NCI-H1436 (cell line): ENCODE results near the gene ARHGAP33.
A peak's percentile ranks its signal among the peaks of the same experiment; 100 is the strongest.

Experiments
- DNase-seq: peaks from one replicate; lab custom pipeline; 2025; lab: John Stamatoyannopoulos, UW

The ARHGAP33 gene

DNA sequence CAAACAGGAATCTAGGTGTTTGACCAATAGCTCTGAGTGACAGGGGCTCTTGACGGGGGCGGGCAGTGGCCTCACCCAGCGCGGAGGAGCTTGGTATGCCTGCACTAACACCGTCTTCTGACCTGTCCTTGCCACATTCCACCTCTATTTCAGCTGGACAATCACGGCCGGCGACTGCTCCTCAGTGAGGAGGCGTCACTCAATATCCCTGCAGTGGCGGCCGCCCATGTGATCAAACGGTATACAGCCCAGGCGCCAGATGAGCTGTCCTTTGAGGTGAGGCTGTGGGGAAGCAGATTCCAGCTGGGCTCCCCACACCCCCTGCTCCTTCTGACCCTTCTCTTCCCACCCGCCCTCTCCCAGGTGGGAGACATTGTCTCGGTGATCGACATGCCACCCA, 4.7 kb downstream of the ARHGAP33 start:
- DNase-seq: no peak

DNA sequence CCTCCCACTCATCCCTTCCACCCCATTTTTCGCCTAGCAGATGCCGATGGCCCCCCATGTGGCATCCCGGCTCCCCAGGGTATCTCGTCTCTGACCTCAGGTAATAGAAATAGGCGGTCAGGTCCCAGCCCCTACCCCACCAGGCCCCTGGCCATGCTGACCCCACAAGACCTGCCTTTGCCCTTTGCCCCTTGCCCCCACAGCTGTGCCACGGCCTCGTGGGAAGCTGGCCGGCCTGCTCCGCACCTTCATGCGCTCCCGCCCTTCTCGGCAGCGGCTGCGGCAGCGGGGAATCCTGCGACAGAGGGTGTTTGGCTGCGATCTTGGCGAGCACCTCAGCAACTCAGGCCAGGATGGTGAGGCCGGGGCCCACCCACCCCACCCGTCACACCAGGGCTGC, 5.4 kb downstream of the ARHGAP33 start:
- DNase-seq: no peak

DNA sequence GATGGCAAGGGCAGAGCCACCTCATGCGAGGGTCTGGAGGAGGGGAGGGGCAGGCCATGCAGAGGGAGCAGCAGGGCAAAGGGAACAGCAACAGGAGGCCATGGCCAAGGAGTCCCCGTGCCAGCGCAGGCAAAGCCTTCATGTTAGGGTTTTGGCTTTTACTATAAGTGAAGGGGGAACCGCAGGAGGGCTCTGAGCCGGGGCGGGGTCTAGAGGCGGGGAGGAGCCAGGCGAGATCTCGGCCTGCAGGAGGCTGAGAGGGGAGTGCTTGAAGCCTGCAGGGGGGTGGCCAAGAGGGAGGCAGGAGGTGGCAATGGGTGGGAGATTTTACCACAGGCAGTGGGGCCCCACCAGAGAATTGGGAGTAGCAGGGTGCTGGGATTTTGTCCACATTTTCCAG, 6.3 kb downstream of the ARHGAP33 start:
- no peak for DNase-seq

DNA sequence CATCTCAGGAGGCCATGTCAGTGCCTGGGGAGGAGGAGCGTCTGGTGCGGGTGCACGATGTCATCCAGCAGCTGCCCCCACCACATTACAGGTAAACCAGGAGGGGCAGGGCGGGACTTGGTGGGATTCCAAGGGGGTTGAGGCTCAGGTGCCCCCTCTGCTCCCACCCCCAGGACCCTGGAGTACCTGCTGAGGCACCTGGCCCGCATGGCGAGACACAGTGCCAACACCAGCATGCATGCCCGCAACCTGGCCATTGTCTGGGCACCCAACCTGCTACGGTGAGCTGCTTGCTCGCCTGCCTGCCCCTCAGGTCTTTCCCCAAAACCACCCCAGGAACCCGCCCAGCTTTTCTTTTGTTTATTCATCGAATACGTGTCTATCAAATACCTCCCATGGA, 7.2 kb downstream of the ARHGAP33 start:
- DNase-seq: no peak

DNA sequence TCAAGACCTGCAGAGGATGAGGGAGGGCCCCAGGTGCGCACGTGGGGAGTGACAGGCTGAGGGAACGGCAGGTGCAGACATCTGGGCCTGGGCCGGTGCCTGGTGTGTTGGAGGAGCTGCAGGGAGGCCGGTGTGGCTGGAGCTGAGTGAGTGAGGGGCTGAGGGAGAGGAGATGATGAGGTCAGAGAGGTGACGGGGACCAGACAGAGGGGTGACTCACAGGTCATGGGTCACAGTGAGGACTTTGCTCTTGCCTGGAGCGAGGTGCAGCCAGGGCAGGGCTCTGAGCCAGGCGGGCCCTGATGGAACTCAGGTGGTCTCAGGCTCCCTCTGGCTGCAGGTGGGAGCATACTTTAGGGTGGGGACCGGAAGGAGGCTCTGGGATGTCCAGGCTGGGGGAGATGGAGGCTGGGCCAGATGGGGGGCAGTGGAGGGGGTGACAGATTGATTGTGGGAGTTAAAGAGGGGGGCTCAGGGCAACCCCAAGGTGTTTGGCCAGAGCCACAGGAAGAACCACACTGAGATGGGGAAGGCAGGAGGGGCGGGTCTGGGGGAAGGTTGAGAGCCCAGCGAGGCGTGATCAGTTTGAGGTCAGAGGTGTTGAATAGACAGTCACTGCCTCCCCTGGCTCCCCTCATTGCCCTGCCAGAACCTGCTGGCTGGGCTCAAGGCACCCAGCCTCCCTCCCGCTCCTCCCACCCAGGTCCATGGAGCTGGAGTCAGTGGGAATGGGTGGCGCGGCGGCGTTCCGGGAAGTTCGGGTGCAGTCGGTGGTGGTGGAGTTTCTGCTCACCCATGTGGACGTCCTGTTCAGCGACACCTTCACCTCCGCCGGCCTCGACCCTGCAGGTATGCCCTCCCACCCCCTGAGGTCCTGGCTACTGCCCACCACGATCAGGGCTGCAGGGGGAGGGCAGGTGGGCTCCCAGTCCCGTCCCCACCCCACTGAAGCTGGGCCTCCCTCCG, 8.4 kb downstream of the ARHGAP33 start:
- DNase-seq: no peak

DNA sequence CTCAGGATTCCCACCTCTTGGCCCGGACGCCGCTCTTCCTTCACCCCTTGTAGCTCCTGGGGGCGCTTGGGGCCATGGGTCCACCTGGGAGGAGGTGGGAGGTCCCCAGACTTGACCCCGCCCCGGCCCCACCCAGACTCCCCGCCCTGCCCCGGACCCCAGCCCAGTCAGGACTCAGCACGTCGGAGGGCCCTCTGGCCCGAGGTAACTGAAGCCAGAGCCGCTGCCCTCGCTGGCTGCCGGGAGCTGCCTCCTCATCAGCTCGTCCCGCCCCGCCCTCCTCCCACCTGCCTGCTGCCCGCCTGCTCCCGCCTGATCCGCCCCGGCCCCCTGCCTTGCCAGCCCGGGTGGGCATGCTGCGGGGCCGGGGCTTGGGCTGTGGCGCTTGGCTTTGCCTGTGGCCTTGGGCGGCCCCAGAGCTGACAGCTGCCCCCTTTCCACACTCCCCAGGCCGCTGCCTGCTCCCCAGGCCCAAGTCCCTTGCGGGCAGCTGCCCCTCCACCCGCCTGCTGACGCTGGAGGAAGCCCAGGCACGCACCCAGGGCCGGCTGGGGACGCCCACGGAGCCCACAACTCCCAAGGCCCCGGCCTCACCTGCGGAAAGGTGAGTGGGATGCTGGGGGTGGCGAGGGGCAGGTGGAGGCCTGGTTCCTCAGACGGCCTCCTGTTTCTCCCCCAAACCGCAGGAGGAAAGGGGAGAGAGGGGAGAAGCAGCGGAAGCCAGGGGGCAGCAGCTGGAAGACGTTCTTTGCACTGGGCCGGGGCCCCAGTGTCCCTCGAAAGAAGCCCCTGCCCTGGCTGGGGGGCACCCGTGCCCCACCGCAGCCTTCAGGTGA, 9.4 kb downstream of the ARHGAP33 start:
- no peak for DNase-seq

DNA sequence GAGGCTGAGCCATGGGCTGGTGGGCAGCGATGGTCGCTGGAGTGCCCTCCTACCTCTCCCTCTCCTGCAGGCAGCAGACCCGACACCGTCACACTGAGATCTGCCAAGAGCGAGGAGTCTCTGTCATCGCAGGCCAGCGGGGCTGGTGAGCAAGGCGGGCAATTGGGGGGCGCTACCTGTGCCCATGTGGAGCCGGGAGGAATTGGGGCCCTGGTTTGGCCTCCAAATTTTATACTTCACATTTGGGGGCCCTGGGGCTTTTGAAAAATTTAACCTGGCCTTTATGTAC, 9.9 kb downstream of the ARHGAP33 start:
- no peak for DNase-seq

DNA sequence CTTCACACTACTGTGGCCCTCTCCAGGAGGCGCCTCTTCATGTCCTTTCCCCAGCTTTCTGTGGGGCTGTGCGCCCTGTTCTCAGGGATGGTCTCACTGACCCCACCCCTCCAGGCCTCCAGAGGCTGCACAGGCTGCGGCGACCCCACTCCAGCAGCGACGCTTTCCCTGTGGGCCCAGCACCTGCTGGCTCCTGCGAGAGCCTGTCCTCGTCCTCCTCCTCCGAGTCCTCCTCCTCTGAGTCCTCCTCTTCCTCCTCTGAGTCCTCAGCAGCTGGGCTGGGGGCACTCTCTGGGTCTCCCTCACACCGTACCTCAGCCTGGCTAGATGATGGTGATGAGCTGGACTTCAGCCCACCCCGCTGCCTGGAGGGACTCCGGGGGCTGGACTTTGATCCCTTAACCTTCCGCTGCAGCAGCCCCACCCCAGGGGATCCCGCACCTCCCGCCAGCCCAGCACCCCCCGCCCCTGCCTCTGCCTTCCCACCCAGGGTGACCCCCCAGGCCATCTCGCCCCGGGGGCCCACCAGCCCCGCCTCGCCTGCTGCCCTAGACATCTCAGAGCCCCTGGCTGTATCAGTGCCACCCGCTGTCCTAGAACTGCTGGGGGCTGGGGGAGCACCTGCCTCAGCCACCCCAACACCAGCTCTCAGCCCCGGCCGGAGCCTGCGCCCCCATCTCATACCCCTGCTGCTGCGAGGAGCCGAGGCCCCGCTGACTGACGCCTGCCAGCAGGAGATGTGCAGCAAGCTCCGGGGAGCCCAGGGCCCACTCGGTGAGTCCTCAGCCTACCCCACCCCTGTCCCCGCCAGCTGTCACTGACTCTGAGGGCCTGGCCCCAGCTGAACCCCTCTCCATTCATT, 11.2 kb downstream of the ARHGAP33 start:
- no peak for DNase-seq

DNA sequence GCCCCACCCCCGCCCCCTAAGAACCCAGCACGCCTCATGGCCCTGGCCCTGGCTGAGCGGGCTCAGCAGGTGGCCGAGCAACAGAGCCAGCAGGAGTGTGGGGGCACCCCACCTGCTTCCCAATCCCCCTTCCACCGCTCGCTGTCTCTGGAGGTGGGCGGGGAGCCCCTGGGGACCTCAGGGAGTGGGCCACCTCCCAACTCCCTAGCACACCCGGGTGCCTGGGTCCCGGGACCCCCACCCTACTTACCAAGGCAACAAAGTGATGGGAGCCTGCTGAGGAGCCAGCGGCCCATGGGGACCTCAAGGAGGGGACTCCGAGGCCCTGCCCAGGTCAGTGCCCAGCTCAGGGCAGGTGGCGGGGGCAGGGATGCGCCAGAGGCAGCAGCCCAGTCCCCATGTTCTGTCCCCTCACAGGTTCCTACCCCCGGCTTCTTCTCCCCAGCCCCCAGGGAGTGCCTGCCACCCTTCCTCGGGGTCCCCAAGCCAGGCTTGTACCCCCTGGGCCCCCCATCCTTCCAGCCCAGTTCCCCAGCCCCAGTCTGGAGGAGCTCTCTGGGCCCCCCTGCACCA, 11.9 kb downstream of the ARHGAP33 start:
- DNase-seq: no peak

DNA sequence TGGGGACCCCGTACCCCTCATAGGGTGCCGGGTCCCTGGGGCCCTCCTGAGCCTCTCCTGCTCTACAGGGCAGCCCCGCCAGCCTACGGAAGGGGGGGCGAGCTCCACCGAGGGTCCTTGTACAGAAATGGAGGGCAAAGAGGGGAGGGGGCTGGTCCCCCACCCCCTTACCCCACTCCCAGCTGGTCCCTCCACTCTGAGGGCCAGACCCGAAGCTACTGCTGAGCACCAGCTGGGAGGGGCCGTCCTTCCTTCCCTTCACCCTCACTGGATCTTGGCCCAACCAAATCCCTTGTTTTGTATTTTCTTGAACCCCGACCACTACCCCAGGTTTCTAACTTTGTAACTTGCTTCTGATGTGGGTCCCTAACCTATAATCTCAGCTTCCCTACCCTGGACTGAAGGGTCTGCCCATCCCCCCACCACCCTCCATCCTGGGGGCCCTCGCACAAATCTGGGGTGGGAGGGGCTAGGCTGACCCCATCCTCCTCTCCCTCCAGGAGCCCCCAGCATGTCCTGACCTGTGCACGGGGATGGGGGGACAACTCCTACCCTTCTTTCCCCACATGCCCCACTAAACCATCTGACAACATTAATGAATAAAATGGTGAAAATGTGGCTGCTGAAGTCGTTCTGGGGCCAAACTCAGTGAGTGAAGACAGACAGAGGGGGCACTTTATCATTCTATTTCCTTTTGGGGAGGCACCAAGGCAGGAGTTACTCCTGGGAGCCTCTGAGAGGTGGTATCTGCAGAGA, 13.0 kb downstream of the ARHGAP33 start:
- no peak for DNase-seq

DNA sequence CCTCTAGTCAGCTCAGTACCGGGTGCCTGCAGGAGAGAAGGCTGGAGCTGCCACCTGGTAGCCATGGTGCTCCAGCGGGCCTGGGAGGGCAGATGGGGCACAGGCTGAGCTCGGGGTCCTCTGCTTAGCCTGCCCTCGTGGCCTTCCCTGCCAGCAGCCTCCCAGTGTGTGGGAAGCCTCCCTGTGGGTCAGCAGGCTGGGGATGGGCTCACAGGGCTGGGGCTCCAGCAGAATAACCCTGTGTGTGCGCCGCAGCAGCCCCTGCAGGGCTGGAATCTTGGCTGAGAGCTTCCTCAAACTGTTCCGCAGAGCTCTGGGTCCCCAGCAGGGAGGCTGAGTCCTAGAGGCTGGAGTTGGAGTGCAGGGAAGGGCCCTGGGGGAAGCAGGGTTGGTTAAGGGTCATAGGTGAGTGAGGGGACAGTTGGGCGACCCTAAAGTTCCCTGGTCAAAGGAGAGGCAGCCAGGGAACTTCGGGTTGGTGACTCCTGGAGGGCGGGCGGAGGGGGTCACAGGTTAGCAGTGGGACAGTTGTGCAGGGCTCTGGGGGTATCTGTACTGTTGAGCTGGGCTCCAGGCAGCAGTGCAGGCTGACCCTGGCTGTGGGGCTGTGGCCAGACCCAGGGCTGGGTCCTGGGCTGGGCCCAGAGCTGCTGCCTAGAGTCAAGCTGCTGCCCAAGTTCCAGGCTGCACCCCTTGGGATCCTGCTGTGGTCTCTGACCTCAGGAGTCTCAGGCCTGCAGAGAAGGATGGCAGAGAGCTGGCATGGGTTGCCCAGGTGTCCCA, 14.0 kb downstream of the ARHGAP33 start:
- DNase-seq: no peak

DNA sequence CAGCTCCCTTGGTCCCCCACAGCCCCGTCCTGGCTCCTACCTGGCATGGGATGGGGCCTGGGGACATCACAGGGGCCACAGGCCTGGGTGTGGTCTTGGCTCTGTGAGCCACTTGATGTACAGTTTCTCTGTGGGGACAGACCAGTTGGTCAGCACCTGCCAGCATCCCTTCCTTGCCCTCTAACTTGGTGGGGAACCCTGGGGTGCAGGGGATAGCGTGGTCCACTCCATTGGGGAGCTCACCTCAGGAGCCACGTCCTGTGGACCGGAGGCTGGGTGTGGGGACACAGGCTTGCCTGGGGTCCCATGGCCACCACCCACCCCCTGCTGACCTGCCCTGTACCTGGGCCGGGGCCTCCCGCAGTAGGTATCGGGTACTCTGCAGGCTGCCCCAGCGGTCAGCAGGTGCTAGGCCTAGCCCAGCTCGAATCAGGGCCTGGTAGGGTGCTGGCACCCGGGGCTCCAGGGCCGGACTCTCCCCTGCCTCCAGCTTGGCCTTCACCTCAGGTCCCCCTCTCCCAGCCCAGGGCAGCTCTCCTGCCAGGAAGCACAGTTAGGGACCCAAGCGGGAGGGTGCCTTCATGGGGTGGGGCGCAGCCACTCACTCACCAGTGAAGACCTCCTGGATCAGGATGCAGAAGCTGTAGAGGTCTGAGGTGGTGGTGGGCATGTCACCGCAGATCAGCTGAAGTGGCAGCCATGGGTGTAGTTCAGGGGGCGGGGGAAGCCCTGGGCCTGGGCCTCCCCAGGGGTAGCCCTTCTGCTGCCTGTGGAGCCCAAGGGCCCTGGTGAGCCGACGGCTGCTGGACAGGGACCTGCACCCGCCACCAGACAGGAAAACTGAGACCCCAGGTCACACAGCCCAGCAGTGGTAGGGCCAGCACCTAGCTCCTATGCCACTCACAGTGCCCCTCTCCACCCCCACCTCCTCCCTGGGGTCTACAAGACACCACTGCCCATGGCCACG, 14.9 kb downstream of the ARHGAP33 start:
- no peak for DNase-seq

DNA sequence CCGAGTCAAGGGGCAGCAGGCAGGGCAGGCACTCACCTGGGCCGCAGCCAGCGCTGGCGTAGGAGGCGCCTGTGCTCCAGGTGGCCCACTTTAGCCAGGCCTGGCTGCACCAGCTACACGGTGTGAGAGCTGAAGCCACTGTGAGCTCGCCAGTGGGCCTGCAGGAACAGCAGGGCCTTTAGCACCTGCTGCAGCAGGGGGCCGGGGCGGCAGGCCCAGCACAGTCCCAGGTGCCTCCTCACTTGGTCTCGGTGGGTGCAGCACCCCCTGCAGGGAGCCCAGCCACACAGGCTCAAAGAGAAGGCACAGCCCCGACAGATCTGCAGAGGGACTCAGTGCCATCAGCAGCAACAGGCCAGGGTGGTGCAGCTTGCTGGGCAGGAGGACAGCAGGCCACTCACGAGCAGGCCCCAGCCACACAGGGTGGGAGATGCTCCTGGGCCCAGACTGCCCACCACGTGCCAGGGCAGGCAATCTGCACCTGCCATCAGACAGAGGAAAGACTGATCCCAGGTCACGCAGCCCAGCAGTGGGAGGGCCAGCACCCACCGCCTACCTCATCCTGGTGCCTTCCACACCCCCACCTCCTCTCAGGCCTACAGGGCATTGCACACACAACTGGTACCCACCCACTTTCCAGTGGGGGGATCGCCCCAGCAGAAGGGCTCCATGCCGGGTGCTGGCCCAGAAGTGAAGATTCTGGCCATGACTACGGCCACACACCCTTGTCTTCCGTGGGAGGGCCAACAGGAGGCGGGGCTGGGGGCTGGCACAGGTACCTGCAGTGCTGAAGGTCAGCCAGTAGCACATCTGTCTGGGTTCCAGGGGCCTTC, 15.8 kb downstream of the ARHGAP33 start:
- peak; percentile 9 for DNase-seq

DNA sequence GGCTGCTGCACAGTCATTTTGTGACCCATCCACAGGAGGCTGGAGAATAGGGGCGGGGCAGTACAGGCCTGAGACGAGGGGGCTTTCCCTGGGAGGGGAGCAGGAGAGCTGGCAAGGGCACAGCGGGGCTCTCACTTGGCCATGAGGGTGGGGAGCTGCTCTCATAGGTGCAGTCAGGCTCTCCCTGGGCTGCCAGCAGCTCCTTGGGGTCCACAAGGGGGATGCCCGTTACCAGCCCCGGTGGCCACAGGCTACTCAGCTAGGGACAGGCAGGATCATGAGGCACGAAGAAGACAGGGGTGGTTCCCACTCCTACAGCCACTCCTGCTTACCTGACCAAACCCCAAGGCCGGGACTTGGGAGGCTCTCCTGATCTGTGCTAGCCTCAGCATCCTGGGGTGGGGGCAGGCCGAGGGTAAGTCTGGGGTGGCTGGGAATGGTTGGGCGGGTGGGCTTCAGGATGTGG, 16.5 kb downstream of the ARHGAP33 start:
- DNase-seq: no peak

DNA sequence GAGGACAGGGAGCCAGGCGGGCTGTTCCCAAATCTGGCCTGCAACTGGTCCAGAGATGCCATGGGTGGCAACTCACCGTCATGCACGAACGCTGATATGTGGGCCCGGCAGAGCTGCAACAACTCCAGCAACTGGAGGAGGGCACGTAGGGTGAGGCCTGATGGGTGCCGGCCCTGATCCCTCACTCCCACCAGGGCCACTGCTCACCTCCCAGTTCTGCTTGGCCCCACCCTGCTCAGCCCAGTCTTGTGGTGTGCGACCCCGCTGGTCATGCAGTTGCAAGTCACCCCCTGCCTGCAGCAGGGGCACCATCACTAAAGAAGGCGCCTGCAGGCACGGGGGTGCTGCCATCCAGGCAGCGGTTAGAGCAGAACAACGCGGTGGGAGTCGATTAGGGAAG, 16.9 kb downstream of the ARHGAP33 start:
- DNase-seq: no peak

DNA sequence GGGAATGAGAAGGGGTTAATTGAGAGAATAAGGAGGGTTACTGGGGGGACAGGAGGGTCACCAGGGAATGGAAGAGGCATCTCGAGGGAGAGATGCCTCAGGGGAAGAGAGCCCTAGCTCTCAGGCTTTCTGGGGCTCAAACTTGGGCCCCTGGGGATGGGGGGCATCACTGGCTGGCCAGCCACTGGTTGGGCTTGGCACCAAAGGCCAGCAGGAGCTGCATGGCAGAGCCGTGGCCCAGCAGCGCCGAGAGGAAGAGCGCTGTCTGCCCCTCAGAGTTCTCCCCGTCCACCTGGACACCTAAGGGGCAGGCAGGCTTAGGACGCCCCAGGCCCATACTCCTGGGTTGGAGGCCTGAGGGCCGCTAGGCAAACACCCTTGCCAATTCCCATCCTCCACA, 17.5 kb downstream of the ARHGAP33 start:
- no peak for DNase-seq

DNA sequence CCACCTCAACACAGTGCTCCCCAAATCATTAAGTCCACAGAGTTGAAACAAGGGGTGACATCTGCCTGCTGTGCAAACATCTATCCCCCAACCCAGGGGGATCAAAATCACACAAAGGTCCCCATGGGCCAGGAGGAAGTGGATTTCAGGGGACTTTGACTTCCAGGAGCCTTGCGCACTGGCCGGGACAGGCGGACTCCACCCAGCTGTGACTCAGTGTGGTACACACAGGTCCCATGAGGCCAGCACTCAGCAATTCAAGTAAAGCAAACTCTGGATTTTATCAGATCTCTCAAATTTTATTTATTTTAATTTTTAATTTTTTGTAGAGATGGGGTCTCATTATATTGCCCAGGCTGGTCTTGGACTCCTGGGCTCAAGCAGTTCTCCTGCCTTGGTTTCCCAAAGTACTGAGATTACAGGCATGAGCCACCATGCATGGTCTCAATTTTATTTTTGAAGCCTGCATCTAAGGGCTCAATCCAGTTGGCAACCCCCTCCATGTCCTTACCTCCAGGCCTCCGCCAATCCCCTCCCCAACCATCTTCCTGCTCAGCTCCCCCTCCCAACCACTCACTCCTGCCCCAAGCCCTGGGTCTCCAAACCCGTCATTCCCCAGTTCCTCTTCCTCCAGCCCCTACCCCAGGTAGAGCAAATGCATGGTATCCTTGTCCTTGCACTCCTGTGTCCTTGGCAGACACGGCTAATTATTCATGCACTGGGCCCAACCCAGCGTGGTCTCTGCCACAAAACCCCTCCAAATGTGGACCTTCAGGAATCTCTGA, 18.2 kb downstream of the ARHGAP33 start:
- DNase-seq: no peak
